HCT116 (cell line): Measurements from ENCODE around the gene GLT6D1. TPM values are rescaled to one million over a fixed set of nuclear protein-coding genes. Genes with fewer than 3 reads are reported as not detected.

Experiments used
- ATAC-seq: fragments of 200-7000 bp; cut with Tn5 transposase; 2 replicates; pipeline ENCODE4 v1.9.1; 2020; ENCODE audit warnings: mild to moderate bottlenecking, moderate library complexity
- BruUV-seq: library from RNA; stranded (reverse); fragments of 400-500 nt; replicated peaks from 2 replicates; lab custom pipeline; 2021; lab: Mats Ljungman, UMichigan
- CTCF ChIA-PET: fragments of 300-600 bp; sonication (Branson Sonifier 250); formaldehyde crosslinking; loops from one replicate; lab custom pipeline; 2021; ENCODE audit warnings: antibody characterized with exemption; lab: Charles Lee
- POLR2A ChIA-PET: fragments of 300-600, 350-600 bp; sonication (Branson Sonifier 250); formaldehyde crosslinking; loops from one replicate; lab custom pipeline; 2021; ENCODE audit warnings: antibody characterized with exemption; lab: Charles Lee
- RAD21 ChIA-PET, 2 experiments: fragments of 300-600 bp; sonication (Branson Sonifier 250); formaldehyde crosslinking; loops; one replicate each; lab custom pipeline; 2023; ENCODE audit warnings: low total read pairs in 2 of 2; ENCODE audit not compliant: uncharacterized antibody in 2 of 2, unreplicated experiment in 2 of 2, low non-redundant PET in 1 of 2; lab: Charles Lee
- DNase-seq: peaks from one replicate; pipeline ENCODE4 v3.0.0-alpha.2; 2010; ENCODE audit warnings: low read depth, low spot score
- H2AFZ ChIP-seq: fragments of 200-600 bp; shearing (Covaris generic), sonication (generic); 2 replicates; pipeline ENCODE4 v1.6.1; 2017; ENCODE audit warnings: low read depth, mixed run types, mixed read lengths, antibody characterized with exemption, low read length; ENCODE audit not compliant: poor library complexity, severe bottlenecking
- H3K27ac ChIP-seq: 2 replicates; pipeline ENCODE4 v1.5.1; 2012; ENCODE audit warnings: low read depth, low read length
- H3K27me3 ChIP-seq: fragments of 200-600 bp; sonication (generic); 2 replicates; pipeline ENCODE4 v1.6.1; 2016; ENCODE audit warnings: mixed run types, low read length, mixed read lengths; ENCODE audit not compliant: insufficient read depth
- H3K36me3 ChIP-seq, 2 experiments: fragments of 200-500 bp in 1 of 2; fragments of 200-600 bp in 1 of 2; sonication (Bioruptor generic) in 1 of 2; sonication (generic) in 1 of 2; 2 replicates each; pipeline versions ENCODE4 v1.5.1 to v1.6.1; 2014 to 2016; ENCODE audit warnings: low read length in 2 of 2, inconsistent platforms in 1 of 2, mixed read lengths in 1 of 2, mixed run types in 1 of 2; ENCODE audit not compliant: insufficient read depth in 2 of 2, control insufficient read depth in 1 of 2
- H3K4me1 ChIP-seq, 2 experiments: fragments of 200-600 bp in 1 of 2; sonication (generic) in 1 of 2; 2 replicates each; pipeline versions ENCODE4 v1.5.1 to v1.6.1; 2012 to 2017; ENCODE audit warnings: low read length in 2 of 2, inconsistent platforms in 1 of 2, mild to moderate bottlenecking in 1 of 2, mixed read lengths in 1 of 2, mixed run types in 1 of 2, moderate library complexity in 1 of 2; ENCODE audit not compliant: insufficient read depth in 2 of 2, control insufficient read depth in 1 of 2
- H3K4me2 ChIP-seq: fragments of 200-600 bp; sonication (generic); 2 replicates; pipeline ENCODE4 v1.6.1; 2017; ENCODE audit warnings: mixed run types, low read length, mixed read lengths
- H3K4me3 ChIP-seq, 2 experiments: fragments of 200-600 bp in 1 of 2; sonication (generic) in 1 of 2; replicated peaks in 1 of 2; 2 replicates each; pipeline ENCODE4 v1.5.1; 2011 to 2016; ENCODE audit warnings: low read length in 2 of 2, control low read depth in 1 of 2, low read depth in 1 of 2, mild to moderate bottlenecking in 1 of 2, mixed read lengths in 1 of 2, mixed run types in 1 of 2
- H3K79me2 ChIP-seq: fragments of 200-600 bp; sonication (generic); 2 replicates; pipeline ENCODE4 v1.6.1; 2017; ENCODE audit warnings: mild to moderate bottlenecking, mixed run types, low read length, moderate library complexity, mixed read lengths; ENCODE audit not compliant: insufficient read depth
- H3K9ac ChIP-seq: fragments of 200-600 bp; sonication (generic); 2 replicates; pipeline ENCODE4 v1.6.1; 2016; ENCODE audit warnings: low read length, mixed read lengths
- H3K9me2 ChIP-seq: fragments of 200-600 bp; sonication (generic), shearing (Covaris generic); 2 replicates; pipeline ENCODE4 v1.6.1; 2017; ENCODE audit warnings: mixed run types, mild to moderate bottlenecking, moderate library complexity; ENCODE audit not compliant: insufficient read depth
- H3K9me3 ChIP-seq, 2 experiments: fragments of 200-500 bp in 1 of 2; fragments of 200-600 bp in 1 of 2; sonication (Bioruptor generic) in 1 of 2; sonication (generic) in 1 of 2; 2 replicates each; pipeline ENCODE4 v1.6.1; 2014 to 2017; ENCODE audit warnings: low read length in 2 of 2, mixed read lengths in 2 of 2, inconsistent platforms in 1 of 2, low read depth in 1 of 2, mild to moderate bottlenecking in 1 of 2, mixed run types in 1 of 2, moderate library complexity in 1 of 2; ENCODE audit not compliant: control insufficient read depth in 1 of 2, insufficient read depth in 1 of 2
- H4K20me1 ChIP-seq: fragments of 200-600 bp; sonication (generic), shearing (Covaris generic); 2 replicates; pipeline ENCODE4 v1.6.1; 2017; ENCODE audit warnings: mixed run types, mild to moderate bottlenecking, moderate library complexity; ENCODE audit not compliant: insufficient read depth
- CBX3 ChIP-seq: IDR thresholded peaks from 2 replicates; pipeline ENCODE4 v1.6.1; 2012; ENCODE audit warnings: low read depth
- CEBPB ChIP-seq: IDR thresholded peaks from 2 replicates; pipeline ENCODE4 v1.6.1; 2012; ENCODE audit warnings: low read depth
- CTCF ChIP-seq, 3 experiments: fragments of 200-600 bp in 1 of 3; sonication (generic) in 1 of 3; IDR thresholded peaks in 2 of 3; conservative IDR thresholded peaks in 1 of 3; 2 replicates each; pipeline ENCODE4 v1.5.1; 2012 to 2017; ENCODE audit warnings: low read depth in 2 of 3, low read length in 2 of 3, antibody characterized with exemption in 1 of 3, borderline replicate concordance in 1 of 3, control low read depth in 1 of 3, mild to moderate bottlenecking in 1 of 3, mixed read lengths in 1 of 3, mixed run types in 1 of 3, moderate library complexity in 1 of 3; ENCODE audit not compliant: insufficient read depth in 1 of 3
- EGR1 ChIP-seq: IDR thresholded peaks from 2 replicates; pipeline ENCODE4 v1.6.1; 2012; ENCODE audit warnings: low read depth
- ELF1 ChIP-seq: IDR thresholded peaks from 2 replicates; pipeline ENCODE4 v1.6.1; 2012; ENCODE audit warnings: low read depth, borderline replicate concordance
- EZH2 ChIP-seq: fragments of 200-600 bp; sonication (generic); IDR thresholded peaks from 2 replicates; pipeline ENCODE4 v1.6.1; 2017; ENCODE audit warnings: antibody characterized with exemption, mixed run types
- EZH2phosphoT487 ChIP-seq: fragments of 200-600 bp; IDR thresholded peaks from 2 replicates; pipeline ENCODE4 v1.6.1; 2018; ENCODE audit warnings: antibody characterized with exemption, borderline replicate concordance
- FOSL1 ChIP-seq: IDR thresholded peaks from 2 replicates; pipeline ENCODE4 v1.6.1; 2012; ENCODE audit warnings: low read depth
- POLR2A ChIP-seq: IDR thresholded peaks from 2 replicates; pipeline ENCODE4 v1.7.0; 2011; ENCODE audit warnings: borderline replicate concordance; ENCODE audit not compliant: insufficient read depth, insufficient read length; ENCODE audit errors: extremely low read depth
- POLR2AphosphoS5 ChIP-seq: IDR thresholded peaks from 2 replicates; pipeline ENCODE4 v1.6.1; 2011; ENCODE audit warnings: mild to moderate bottlenecking, low read depth, low read length, moderate library complexity
- RAD21 ChIP-seq: IDR thresholded peaks from 2 replicates; pipeline ENCODE4 v1.6.1; 2012; ENCODE audit warnings: low read depth, mild to moderate bottlenecking
- SIN3A ChIP-seq: IDR thresholded peaks from 2 replicates; pipeline ENCODE4 v1.6.1; 2012; ENCODE audit warnings: low read depth
- SP1 ChIP-seq: IDR thresholded peaks from 2 replicates; pipeline ENCODE4 v1.6.1; 2012; ENCODE audit warnings: low read depth
- YY1 ChIP-seq: IDR thresholded peaks from 2 replicates; pipeline ENCODE4 v1.6.1; 2011; ENCODE audit warnings: low read length, low read depth, moderate library complexity, mild to moderate bottlenecking; ENCODE audit not compliant: insufficient replicate concordance; ENCODE audit errors: extremely low read depth
- ZBTB33 ChIP-seq: IDR thresholded peaks from 2 replicates; pipeline ENCODE4 v1.6.1; 2011; ENCODE audit warnings: mild to moderate bottlenecking, low read length, moderate library complexity; ENCODE audit not compliant: insufficient replicate concordance; ENCODE audit errors: extremely low read depth
- intact Hi-C: fragments of 100-400 bp; cut with micrococcal nuclease; formaldehyde crosslinking; loops from 2 replicates; pipeline ENCODE4 v1.10.0; 2022
- total RNA-seq: library from RNA; stranded (reverse); gene quantifications from one replicate; pipeline ENCODE4 v1.2.1, GENCODE V29; 2021; ENCODE audit not compliant: unreplicated experiment

Gene GLT6D1
- total RNA-seq, 1 experiment from 2014 or later = not detected

- intact Hi-C loops = no loop called here
- Histone ChIP-seq H3K79me2 (no peaks in the 10 kb centered on the region), H2AFZ (no peak overlapping the region), H3K4me3 (no peak overlapping the region), H3K4me1 (no peaks in the 10 kb centered on the region), H3K9me2 (no peaks in the 10 kb centered on the region), H3K27ac (no peak overlapping the region), H4K20me1 (no peaks in the 10 kb centered on the region), H3K9ac (no peak overlapping the region), H3K4me2 (no peak overlapping the region), H3K27me3 (peaks cover 6% of the 10 kb centered on the region; the same call in 1 of the 2 replicates), H3K36me3 (no peaks in the 10 kb centered on the region), H3K9me3 (no peaks in the 10 kb centered on the region)
- BruUV-seq = no TSS peak
- CTCF ChIA-PET = no interaction called here
- POLR2A ChIA-PET = no interaction called here
- RAD21 ChIA-PET = no interaction called here
- TF ChIP-seq EZH2phosphoT487 (no peak), RAD21 (no peak), EGR1 (no peak), ZBTB33 (no peak), ELF1 (no peak), YY1 (no peak), SP1 (no peak), FOSL1 (no peak), CBX3 (no peak), CEBPB (no peak), CTCF (IDR thresholded peaks at IDR 0.05 in 2 of 3, conservative IDR thresholded peaks at IDR 0.05 in 1 of 3; ENCODE audit: borderline replicate concordance in 1 of 3, insufficient read depth in 1 of 3, low read depth in 2 of 3, low read length in 2 of 3) (no peak), SIN3A (no peak), POLR2A (no peak), EZH2 (no peak), POLR2AphosphoS5 (no peak)
- no peak for ATAC-seq
- no peak for DNase-seq
Observed at GRCh38 chr9:135579889-135580660, 59.3 kb downstream of the GLT6D1 start.
